Esophagus squamous epithelium (tissue), 5 donors: ENCODE measurements around the gene USP46. TPM values are rescaled to one million over a fixed set of nuclear protein-coding genes. Genes with fewer than 3 reads are reported as not detected.

Source experiments
- DNase-seq: peaks from one replicate; lab custom pipeline; 2025; lab: John Stamatoyannopoulos, UW
- H3K27ac ChIP-seq, 4 donors: fragments of 200-600 bp; sonication (generic); one replicate each; pipeline ENCODE4 v1.5.1; 2016 to 2019; ENCODE audit warnings: mild to moderate bottlenecking in 1 of 4
- H3K27me3 ChIP-seq, 4 donors: fragments of 200-600 bp; sonication (generic); 1 replicate in 3 of 4; 2 replicates in 1 of 4; pipeline versions ENCODE4 v1.5.1 to v1.6.0; 2017 to 2021; ENCODE audit warnings: antibody characterized with exemption in 1 of 4
- H3K36me3 ChIP-seq, 3 donors: fragments of 200-600 bp; sonication (generic); one replicate each; pipeline ENCODE4 v1.5.1; 2016 to 2019
- H3K4me1 ChIP-seq, 3 donors: fragments of 200-600 bp; sonication (generic); one replicate each; pipeline ENCODE4 v1.5.1; 2017 to 2019
- H3K4me3 ChIP-seq, 4 donors: fragments of 200-600 bp; sonication (generic); 1 replicate in 3 of 4; 2 replicates in 1 of 4; pipeline ENCODE4 v1.5.1; 2016 to 2019; ENCODE audit warnings: mild to moderate bottlenecking in 2 of 4, moderate library complexity in 1 of 4
- H3K9me3 ChIP-seq, 3 donors: fragments of 200-600 bp; sonication (generic); one replicate each; pipeline ENCODE4 v1.5.1; 2016 to 2019
- POLR2A ChIP-seq, 4 donors: fragments of 450-650 bp; IDR thresholded peaks; one replicate each; pipeline ENCODE4 v1.6.1; 2017; ENCODE audit warnings: antibody characterized with exemption in 4 of 4, mild to moderate bottlenecking in 4 of 4, moderate library complexity in 3 of 4
- WGBS, 2 donors: methylation state at CpG; one replicate each; pipeline ENCODE4 v1.1.5; 2018; 5-methylcytosine and 5-hydroxymethylcytosine counted together
- intact Hi-C: fragments of 100-400 bp; cut with DNase I; formaldehyde crosslinking; loops from one replicate; pipeline ENCODE4 v1.15.0; 2022
- total RNA-seq, 4 donors: library from RNA; depleted of rRNA; stranded (reverse); fragments of >200 nt; gene quantifications; one replicate each; pipeline ENCODE4 v1.1.0, GENCODE V29; 2016
- TF ChIP-seq, protein P1 (sequence below), 6 experiments: fragments of 450-650 bp in 4 of 6; fragments of 200-600 bp in 2 of 6; sonication (generic) in 2 of 6; IDR thresholded peaks; one replicate each; pipeline ENCODE4 v1.5.1; 2016 to 2019; ENCODE audit warnings: antibody characterized with exemption in 6 of 6, mild to moderate bottlenecking in 4 of 6, moderate library complexity in 4 of 6
- donor health status: DM: yes; HTN: yes; CAD: no.

The USP46 gene
- total RNA-seq, 4 donors from 2014 or later, result 12.0 to 22.1 (median 12.9) TPM

DNA sequence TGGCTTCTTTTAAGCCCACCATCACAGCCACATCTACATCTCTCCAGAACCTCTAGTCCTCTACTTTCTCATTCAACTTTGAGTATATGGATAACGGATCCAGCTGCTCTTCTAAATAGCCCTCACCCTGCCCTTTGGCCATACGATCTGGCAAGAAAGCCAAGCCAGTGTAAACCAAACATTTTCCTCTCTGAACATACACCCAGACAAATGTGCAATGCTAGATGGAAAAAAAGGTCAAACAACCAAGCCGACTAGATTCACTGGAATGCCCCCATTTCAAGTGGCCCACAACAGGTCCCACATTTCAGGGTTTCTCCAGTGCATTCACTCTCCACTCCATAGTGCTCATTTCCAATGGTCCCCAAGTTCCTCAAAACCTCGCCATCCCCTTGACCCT is 24.0 kb downstream of the USP46 start:
- WGBS, 2 donors, result 71 to 72% methylated on average over 4 of the region's 4 CpGs
- intact Hi-C loops, result no loop called here

DNA sequence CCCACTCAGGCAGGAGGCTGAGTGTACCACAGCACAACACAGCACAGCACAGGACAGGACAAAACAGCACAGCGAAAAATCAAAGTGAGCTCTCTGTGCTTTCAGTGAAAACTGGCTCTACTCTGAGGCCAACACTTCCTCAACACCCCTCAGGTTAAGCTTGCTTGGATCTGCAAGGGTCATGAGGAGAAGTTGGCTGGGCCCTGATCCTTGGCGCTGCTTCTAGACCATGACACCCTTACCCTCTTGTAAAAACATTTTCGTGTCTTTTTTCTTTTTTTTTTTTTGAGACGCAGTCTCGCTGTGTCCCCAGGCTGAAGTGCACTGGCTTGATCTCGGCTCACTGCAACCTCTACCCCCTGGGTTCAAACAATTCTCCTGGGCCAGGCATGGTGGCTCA is 25.3 kb downstream of the USP46 start:
- Histone ChIP-seq H3K36me3 (peaks cover 0 to 18% (median 3%) of the 10 kb centered on the region in 3 donors), H3K4me3 (no peak overlapping the region), H3K4me1 (peaks cover 0 to 9% (median 0%) of the 10 kb centered on the region in 3 donors), H3K9me3 (no peaks in the 10 kb centered on the region), H3K27me3 (no peaks in the 10 kb centered on the region), H3K27ac (no peak overlapping the region)
- TF ChIP-seq, protein P1, sequence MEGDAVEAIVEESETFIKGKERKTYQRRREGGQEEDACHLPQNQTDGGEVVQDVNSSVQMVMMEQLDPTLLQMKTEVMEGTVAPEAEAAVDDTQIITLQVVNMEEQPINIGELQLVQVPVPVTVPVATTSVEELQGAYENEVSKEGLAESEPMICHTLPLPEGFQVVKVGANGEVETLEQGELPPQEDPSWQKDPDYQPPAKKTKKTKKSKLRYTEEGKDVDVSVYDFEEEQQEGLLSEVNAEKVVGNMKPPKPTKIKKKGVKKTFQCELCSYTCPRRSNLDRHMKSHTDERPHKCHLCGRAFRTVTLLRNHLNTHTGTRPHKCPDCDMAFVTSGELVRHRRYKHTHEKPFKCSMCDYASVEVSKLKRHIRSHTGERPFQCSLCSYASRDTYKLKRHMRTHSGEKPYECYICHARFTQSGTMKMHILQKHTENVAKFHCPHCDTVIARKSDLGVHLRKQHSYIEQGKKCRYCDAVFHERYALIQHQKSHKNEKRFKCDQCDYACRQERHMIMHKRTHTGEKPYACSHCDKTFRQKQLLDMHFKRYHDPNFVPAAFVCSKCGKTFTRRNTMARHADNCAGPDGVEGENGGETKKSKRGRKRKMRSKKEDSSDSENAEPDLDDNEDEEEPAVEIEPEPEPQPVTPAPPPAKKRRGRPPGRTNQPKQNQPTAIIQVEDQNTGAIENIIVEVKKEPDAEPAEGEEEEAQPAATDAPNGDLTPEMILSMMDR (IDR thresholded peaks at IDR 0.05), result no peak
- TF ChIP-seq POLR2A (IDR thresholded peaks at IDR 0.05), result no peak
- WGBS, 2 donors, result 89 to 95% methylated on average over 4 to 5 of the region's 6 CpGs
- DNase-seq, result no peak
- intact Hi-C loops, result no loop called here

More for the DNA sequence above, 24.0 kb downstream of the USP46 start:
- DNase-seq, result no peak
- no peak overlapping the region for H3K4me3 ChIP-seq
- H3K9me3 ChIP-seq, result no peaks in the 10 kb centered on the region
- H3K27ac ChIP-seq, result no peak overlapping the region
- peaks cover 0 to 7% (median 0%) of the 10 kb centered on the region in 3 donors for H3K36me3 ChIP-seq
- no peaks in the 10 kb centered on the region for H3K27me3 ChIP-seq
- H3K4me1 ChIP-seq, result peaks cover 0 to 9% (median 0%) of the 10 kb centered on the region in 3 donors
- TF ChIP-seq POLR2A (IDR thresholded peaks at IDR 0.05), result no peak
- TF ChIP-seq, protein P1 (IDR thresholded peaks at IDR 0.05), result no peak

DNA sequence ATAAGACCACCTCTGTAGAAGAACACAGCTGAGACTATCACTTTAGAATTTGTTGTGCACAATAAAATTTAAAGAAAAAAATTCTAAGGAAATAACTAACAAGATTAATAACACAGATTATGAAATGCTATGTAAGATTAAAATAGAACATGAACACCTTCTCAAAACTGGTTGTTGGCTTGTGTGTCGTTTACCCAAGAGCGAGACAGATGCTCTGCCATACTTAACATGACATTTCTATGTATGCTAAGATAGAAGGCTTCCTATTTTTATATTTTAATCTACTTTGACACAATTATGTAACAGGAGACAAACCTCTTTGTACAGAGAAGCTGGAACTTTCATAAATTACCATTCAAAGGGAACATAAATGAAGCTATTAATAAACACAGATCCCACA is 30.1 kb downstream of the USP46 start:
- WGBS, 2 donors, result 92 to 94% methylated on average over 2 of the region's 2 CpGs
- H3K27me3 ChIP-seq, result no peaks in the 10 kb centered on the region
- H3K27ac ChIP-seq, result no peak overlapping the region
- no peaks in the 10 kb centered on the region for H3K9me3 ChIP-seq
- TF ChIP-seq, protein P1 (IDR thresholded peaks at IDR 0.05), result no peak
- TF ChIP-seq POLR2A (IDR thresholded peaks at IDR 0.05), result no peak
- H3K4me1 ChIP-seq, result no peaks in the 10 kb centered on the region
- intact Hi-C loops, result no loop called here
- no peak for DNase-seq
- H3K36me3 ChIP-seq, result peaks cover 0 to 62% (median 3%) of the 10 kb centered on the region in 3 donors
- H3K4me3 ChIP-seq, result no peak overlapping the region

DNA sequence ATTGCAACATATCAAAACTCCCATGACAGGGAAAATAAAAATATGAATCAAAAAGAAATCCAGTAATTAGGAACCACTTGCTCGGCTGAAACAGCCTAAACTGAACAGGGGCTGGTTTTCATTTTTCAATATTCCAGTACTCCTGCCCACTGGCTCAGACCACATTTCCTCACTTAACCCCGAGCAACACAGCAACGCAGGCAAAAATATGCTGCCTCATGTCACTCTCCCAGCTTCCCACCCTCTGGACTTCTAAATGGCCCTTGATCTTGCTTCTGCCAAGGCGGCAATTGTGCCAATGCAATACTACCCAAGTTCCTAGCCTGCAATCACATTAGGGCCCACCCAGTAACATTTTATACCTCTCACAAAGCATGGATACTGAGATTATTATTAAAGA is 30.6 kb downstream of the USP46 start:
- no peak overlapping the region for H3K4me3 ChIP-seq
- H3K27me3 ChIP-seq, result no peaks in the 10 kb centered on the region
- intact Hi-C loops, result no loop called here
- H3K36me3 ChIP-seq, result peaks cover 0 to 66% (median 3%) of the 10 kb centered on the region in 3 donors
- H3K9me3 ChIP-seq, result no peaks in the 10 kb centered on the region
- WGBS, 2 donors, result 91 to 96% methylated on average over 4 of the region's 4 CpGs
- no peak for DNase-seq
- no peak overlapping the region for H3K27ac ChIP-seq
- H3K4me1 ChIP-seq, result no peaks in the 10 kb centered on the region
- TF ChIP-seq POLR2A (IDR thresholded peaks at IDR 0.05), result no peak
- TF ChIP-seq, protein P1 (IDR thresholded peaks at IDR 0.05), result no peak

DNA sequence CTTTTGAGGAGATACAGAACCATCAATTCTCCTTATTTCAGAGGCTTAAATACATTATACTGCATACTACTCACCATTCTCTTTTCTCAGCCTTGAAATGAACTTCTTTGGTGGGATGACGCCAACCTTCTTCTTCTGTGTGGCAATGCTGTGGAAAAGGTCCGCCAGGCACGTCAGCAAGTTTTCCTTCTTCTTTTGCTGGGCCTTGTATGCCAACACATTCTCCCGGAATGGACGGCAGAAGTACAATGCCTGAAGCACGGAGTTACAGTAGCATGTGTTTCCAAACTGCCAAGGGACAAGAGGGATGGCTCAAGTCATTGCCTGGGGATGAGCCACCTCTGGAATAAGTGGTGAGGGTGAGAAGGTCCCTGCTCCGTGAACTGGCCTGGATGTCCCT is 31.2 kb downstream of the USP46 start:
- TF ChIP-seq POLR2A (IDR thresholded peaks at IDR 0.05), result no peak
- H3K4me1 ChIP-seq, result no peaks in the 10 kb centered on the region
- no peak overlapping the region for H3K4me3 ChIP-seq
- H3K27ac ChIP-seq, result no peak overlapping the region
- WGBS, 2 donors, result 92 to 94% methylated on average over 7 of the region's 7 CpGs
- H3K36me3 ChIP-seq, result peaks cover 0 to 71% (median 3%) of the 10 kb centered on the region in 3 donors
- DNase-seq, result no peak
- intact Hi-C loops, result no loop called here
- no peaks in the 10 kb centered on the region for H3K9me3 ChIP-seq
- H3K27me3 ChIP-seq, result no peaks in the 10 kb centered on the region

- intact Hi-C loops, result no loop called here
- Histone ChIP-seq H3K36me3 (peaks cover 0 to 81% (median 3%) of the 10 kb centered on the region in 3 donors), H3K9me3 (no peaks in the 10 kb centered on the region), H3K27me3 (no peaks in the 10 kb centered on the region), H3K4me3 (no peak overlapping the region), H3K4me1 (no peaks in the 10 kb centered on the region), H3K27ac (no peak overlapping the region)
- no peak for DNase-seq
- TF ChIP-seq, protein P1 (IDR thresholded peaks at IDR 0.05), result no peak
- no peak for TF ChIP-seq POLR2A (IDR thresholded peaks at IDR 0.05)
- 79 to 100% methylated on average over 1 of the region's 1 CpG for WGBS, 2 donors
Measured at GRCh38 chr4:52625216-52625615, 33.9 kb downstream of the USP46 start.
